Mammary epithelial cell (primary cell): ENCODE results near the gene CDK8.

Experiments used
- EZH2 ChIP-seq: IDR thresholded peaks from 2 replicates; pipeline ENCODE4 v1.6.1; 2012; ENCODE audit warnings: low read length, inconsistent platforms, borderline replicate concordance
- TF ChIP-seq, protein P1 (sequence below), 2 donors: IDR thresholded peaks in 1 of 2; conservative IDR thresholded peaks in 1 of 2; 2 replicates each; pipeline ENCODE4 v1.5.1; 2011 to 2012; ENCODE audit warnings: inconsistent platforms in 2 of 2, low read length in 2 of 2, mild to moderate bottlenecking in 2 of 2, control low read depth in 1 of 2, low read depth in 1 of 2; ENCODE audit not compliant: insufficient read depth in 1 of 2; ENCODE audit errors: extremely low read depth in 1 of 2

- TF ChIP-seq EZH2 = no peak
- TF ChIP-seq, protein P1, sequence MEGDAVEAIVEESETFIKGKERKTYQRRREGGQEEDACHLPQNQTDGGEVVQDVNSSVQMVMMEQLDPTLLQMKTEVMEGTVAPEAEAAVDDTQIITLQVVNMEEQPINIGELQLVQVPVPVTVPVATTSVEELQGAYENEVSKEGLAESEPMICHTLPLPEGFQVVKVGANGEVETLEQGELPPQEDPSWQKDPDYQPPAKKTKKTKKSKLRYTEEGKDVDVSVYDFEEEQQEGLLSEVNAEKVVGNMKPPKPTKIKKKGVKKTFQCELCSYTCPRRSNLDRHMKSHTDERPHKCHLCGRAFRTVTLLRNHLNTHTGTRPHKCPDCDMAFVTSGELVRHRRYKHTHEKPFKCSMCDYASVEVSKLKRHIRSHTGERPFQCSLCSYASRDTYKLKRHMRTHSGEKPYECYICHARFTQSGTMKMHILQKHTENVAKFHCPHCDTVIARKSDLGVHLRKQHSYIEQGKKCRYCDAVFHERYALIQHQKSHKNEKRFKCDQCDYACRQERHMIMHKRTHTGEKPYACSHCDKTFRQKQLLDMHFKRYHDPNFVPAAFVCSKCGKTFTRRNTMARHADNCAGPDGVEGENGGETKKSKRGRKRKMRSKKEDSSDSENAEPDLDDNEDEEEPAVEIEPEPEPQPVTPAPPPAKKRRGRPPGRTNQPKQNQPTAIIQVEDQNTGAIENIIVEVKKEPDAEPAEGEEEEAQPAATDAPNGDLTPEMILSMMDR (conservative IDR thresholded peaks at IDR 0.05 in 1 of 2, IDR thresholded peaks at IDR 0.05 in 1 of 2; ENCODE audit: extremely low read depth in 1 of 2, insufficient read depth in 1 of 2, low read depth in 1 of 2, low read length in 2 of 2) = no peak
Observed at GRCh38 chr13:26406791-26407190, 152.9 kb downstream of the CDK8 start.
